Measurements from ENCODE around the gene MS4A10. TPM values are rescaled to one million over a fixed set of nuclear protein-coding genes. Genes with fewer than 3 reads are reported as not detected.

MS4A10 gene
- total and polyA plus RNA-seq, 2 experiments from 2014 or later = not detected

DNA sequence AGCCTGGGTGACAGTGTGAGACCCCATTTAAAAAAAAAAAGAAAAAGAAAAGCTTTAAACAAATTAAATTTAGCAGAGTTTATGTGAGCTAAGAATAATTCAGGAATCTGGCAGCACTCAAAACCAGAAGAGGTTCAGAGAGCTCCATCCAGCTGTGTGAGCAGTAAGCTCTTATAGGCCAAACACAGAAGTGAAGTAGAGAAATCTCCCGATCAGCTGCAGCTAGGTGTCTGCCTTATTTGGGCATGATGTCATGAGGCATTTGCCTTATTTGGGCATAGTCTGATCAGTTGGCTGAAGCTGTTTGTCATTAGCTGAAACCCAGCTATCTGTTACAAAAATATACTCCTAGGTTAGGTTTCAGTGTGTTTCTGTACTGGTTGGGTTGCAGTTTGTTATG is 20.3 kb upstream of the MS4A10 start (continued):
- TF ChIP-seq ZNF331 (CRISPR knock-in tag; IDR thresholded peaks at IDR 0.05; ENCODE audit: low read depth) (no peak), EZH2 (IDR thresholded peaks at IDR 0.05; ENCODE audit: low read depth, unreplicated experiment) (no peak), JUNB (IDR thresholded peaks at IDR 0.05; ENCODE audit: unreplicated experiment) (no peak)
- TF ChIP-seq, protein P1, sequence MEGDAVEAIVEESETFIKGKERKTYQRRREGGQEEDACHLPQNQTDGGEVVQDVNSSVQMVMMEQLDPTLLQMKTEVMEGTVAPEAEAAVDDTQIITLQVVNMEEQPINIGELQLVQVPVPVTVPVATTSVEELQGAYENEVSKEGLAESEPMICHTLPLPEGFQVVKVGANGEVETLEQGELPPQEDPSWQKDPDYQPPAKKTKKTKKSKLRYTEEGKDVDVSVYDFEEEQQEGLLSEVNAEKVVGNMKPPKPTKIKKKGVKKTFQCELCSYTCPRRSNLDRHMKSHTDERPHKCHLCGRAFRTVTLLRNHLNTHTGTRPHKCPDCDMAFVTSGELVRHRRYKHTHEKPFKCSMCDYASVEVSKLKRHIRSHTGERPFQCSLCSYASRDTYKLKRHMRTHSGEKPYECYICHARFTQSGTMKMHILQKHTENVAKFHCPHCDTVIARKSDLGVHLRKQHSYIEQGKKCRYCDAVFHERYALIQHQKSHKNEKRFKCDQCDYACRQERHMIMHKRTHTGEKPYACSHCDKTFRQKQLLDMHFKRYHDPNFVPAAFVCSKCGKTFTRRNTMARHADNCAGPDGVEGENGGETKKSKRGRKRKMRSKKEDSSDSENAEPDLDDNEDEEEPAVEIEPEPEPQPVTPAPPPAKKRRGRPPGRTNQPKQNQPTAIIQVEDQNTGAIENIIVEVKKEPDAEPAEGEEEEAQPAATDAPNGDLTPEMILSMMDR (conservative IDR thresholded peaks at IDR 0.05; ENCODE audit: low read depth in 2 of 2) = no peak

DNA sequence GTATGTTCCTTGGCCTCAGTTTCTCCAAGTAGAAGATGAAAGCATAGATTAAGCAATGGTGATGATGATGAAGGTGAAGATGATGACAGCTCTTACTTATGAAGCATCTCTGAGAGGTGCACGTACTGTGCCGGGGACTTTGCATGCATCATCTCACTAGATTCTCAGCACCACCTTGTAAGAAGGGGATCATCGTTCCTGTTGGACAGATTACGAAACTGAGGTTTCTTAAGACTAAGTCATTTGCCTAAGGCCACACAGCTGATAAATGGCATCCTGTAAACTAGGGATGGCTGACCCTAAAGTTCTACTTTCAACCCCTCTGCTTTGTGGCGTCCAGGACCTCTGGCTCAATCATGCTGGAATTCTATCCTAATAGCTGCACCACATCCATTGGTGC is 19.8 kb upstream of the MS4A10 start:
- H3K9me2 ChIP-seq (ENCODE audit: insufficient read depth) = no peaks in the 10 kb centered on the region; the same call in 1 of the 2 replicates
- no peaks in the 10 kb centered on the region for H3F3A ChIP-seq (replicated peaks; ENCODE audit: low read depth)
- Mint-ChIP-seq H3K4me3 (no peak overlapping the region), H3K27ac (no peak overlapping the region), H3K27me3 (ENCODE audit: insufficient read depth, low read depth, poor library complexity) (peaks cover 12% of the 10 kb centered on the region), H3K36me3 (ENCODE audit: low read depth) (no peaks in the 10 kb centered on the region; the same call in 2 of the 3 replicates), H3K4me1 (peaks cover 6% of the 10 kb centered on the region; the same call in 2 of the 3 replicates), H3K9me3 (peaks cover 10% of the 10 kb centered on the region; the same call in 2 of the 3 replicates)
- H3K27me3 ChIP-seq (ENCODE audit: insufficient read depth) = peaks cover 17% of the 10 kb centered on the region; the same call in 1 of the 2 replicates
- ATAC-seq = no peak
- H3K79me2 ChIP-seq (replicated peaks; ENCODE audit: insufficient read depth) = no peaks in the 10 kb centered on the region
- no peaks in the 10 kb centered on the region for H3K36me3 ChIP-seq (ENCODE audit: insufficient read depth)
- no peak for DNase-seq (ENCODE audit: low spot score)
- H3K4me3 ChIP-seq = no peak overlapping the region
- no peak overlapping the region for H3K4me2 ChIP-seq
- TF ChIP-seq ZNF331 (CRISPR knock-in tag; IDR thresholded peaks at IDR 0.05; ENCODE audit: low read depth) = no peak
- TF ChIP-seq, protein P2, sequence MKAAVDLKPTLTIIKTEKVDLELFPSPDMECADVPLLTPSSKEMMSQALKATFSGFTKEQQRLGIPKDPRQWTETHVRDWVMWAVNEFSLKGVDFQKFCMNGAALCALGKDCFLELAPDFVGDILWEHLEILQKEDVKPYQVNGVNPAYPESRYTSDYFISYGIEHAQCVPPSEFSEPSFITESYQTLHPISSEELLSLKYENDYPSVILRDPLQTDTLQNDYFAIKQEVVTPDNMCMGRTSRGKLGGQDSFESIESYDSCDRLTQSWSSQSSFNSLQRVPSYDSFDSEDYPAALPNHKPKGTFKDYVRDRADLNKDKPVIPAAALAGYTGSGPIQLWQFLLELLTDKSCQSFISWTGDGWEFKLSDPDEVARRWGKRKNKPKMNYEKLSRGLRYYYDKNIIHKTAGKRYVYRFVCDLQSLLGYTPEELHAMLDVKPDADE (IDR thresholded peaks at IDR 0.05) = no peak
- TF ChIP-seq POLR2AphosphoS5 (IDR thresholded peaks at IDR 0.05; ENCODE audit: low read depth) = no peak
- TF ChIP-seq ZNF114 (CRISPR knock-in tag; IDR thresholded peaks at IDR 0.05) = no peak
- no peak for TF ChIP-seq EZH2 (IDR thresholded peaks at IDR 0.05; ENCODE audit: low read depth, unreplicated experiment)
- TF ChIP-seq, protein P1 (conservative IDR thresholded peaks at IDR 0.05; ENCODE audit: low read depth in 2 of 2) = no peak
- TF ChIP-seq JUNB (IDR thresholded peaks at IDR 0.05; ENCODE audit: unreplicated experiment) = no peak
- no peak for TF ChIP-seq NANOG (IDR thresholded peaks at IDR 0.05; ENCODE audit: borderline replicate concordance)
- no peaks in the 10 kb centered on the region for H3K4me1 ChIP-seq (ENCODE audit: insufficient read depth)
- no peaks in the 10 kb centered on the region for H4K20me1 ChIP-seq (replicated peaks; ENCODE audit: insufficient read depth)
- no peak overlapping the region for H2AFZ ChIP-seq
- H3K27ac ChIP-seq (ENCODE audit: low read depth) = no peak overlapping the region

Measured in GM23338 (cell line).